Vagina (tissue), 2 donors: ENCODE results near the gene PRKCQ. TPM values are rescaled to one million over a fixed set of nuclear protein-coding genes. Genes with fewer than 3 reads are reported as not detected.
"Not testable (repeated sequence)": the region's sequence is repeated elsewhere in the genome, so short reads cannot be mapped to it uniquely, and the experiment has no call there.

Experiments
- DNase-seq, 2 donors: peaks; one replicate each; pipeline ENCODE4 v3.0.0-alpha.2; 2017; ENCODE audit errors: extremely low spot score in 2 of 2
- H3K27ac ChIP-seq: fragments of 200-600 bp; sonication (generic); one replicate; pipeline ENCODE4 v1.5.1; 2019
- H3K27me3 ChIP-seq: fragments of 200-600 bp; sonication (generic); one replicate; pipeline ENCODE4 v1.5.1; 2019
- H3K36me3 ChIP-seq, 2 donors: fragments of 200-600 bp; sonication (generic); one replicate each; pipeline ENCODE4 v1.5.1; 2017 to 2019
- H3K4me1 ChIP-seq: fragments of 200-600 bp; sonication (generic); one replicate; pipeline ENCODE4 v1.5.1; 2019
- H3K4me3 ChIP-seq, 2 donors: fragments of 200-600 bp; sonication (generic); 1 replicate in 1 of 2; 2 replicates in 1 of 2; pipeline ENCODE4 v1.5.1; 2016 to 2019
- H3K9me3 ChIP-seq: fragments of 200-600 bp; sonication (generic); one replicate; pipeline ENCODE4 v1.5.1; 2019
- POLR2A ChIP-seq, 2 donors: fragments of 450-650 bp; IDR thresholded peaks; one replicate each; pipeline ENCODE4 v1.6.1; 2017; ENCODE audit warnings: antibody characterized with exemption in 2 of 2, mild to moderate bottlenecking in 2 of 2, moderate library complexity in 2 of 2
- POLR2AphosphoS5 ChIP-seq, 2 donors: sonication (generic); formaldehyde crosslinking; IDR thresholded peaks; one replicate each; pipeline ENCODE4 v1.9.0; 2017; ENCODE audit warnings: antibody characterized with exemption in 2 of 2, mild to moderate bottlenecking in 2 of 2, low read depth in 1 of 2; ENCODE audit not compliant: insufficient read depth in 1 of 2
- intact Hi-C: fragments of 100-400 bp; cut with DNase I; formaldehyde crosslinking; loops from one replicate; pipeline ENCODE4 v1.15.1; 2023
- total RNA-seq: library from RNA; depleted of rRNA; stranded (reverse); fragments of >200 nt; gene quantifications from one replicate; pipeline ENCODE4 v1.2.3, GENCODE V29; 2016
- TF ChIP-seq, protein P1 (sequence below), 3 experiments: fragments of 450-650 bp in 2 of 3; fragments of 200-600 bp in 1 of 3; sonication (generic) in 1 of 3; IDR thresholded peaks; one replicate each; pipeline ENCODE4 v1.5.1; 2017 to 2019; ENCODE audit warnings: antibody characterized with exemption in 3 of 3, mild to moderate bottlenecking in 2 of 3, moderate library complexity in 2 of 3

The PRKCQ gene
- total RNA-seq, 1 donor from 2014 or later, result 3.7 TPM

DNA sequence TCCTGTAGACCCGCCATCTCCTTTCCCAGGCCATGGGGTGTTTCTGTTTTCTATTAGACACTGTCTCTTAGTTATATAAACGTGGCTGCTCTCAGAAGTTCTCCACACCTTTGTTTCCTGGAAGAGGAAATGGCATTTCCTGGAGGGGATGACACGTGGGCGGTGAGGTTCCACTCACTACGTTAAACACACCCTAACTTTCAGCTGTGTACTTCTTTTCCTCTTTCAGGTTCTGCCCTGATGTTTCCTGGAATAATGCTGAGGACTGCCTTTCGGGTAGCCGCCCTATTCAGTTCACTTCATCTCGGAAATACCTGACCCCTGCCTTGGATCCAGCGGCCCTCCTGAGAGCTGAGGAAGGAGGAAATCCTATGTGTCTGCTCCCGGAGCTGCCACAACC lies 3.4 kb upstream of the PRKCQ start:
- DNase-seq, result no peak
- no peaks in the 10 kb centered on the region for H3K36me3 ChIP-seq
- intact Hi-C loops, result no loop called here

DNA sequence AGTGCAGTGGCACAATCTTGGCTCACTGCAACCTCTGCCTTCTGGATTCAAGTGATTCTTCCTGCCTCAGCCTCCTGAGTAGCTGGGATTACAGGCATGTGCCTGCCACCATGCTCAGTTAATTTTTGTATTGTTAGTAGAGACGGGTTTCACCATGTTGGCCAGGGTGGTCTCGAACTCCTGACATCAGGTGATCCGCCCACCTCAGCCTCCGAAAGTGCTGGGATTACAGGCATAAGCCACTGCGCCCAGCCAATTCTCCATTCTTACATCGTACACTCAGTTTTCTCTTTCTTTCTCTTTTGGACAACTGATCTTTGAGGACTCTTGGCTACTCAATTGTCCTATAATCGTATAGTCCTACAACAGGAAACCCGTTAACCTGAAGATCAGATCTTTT lies 2.8 kb upstream of the PRKCQ start:
- H3K27ac ChIP-seq, H3K36me3 ChIP-seq, intact Hi-C loops, H3K4me3 ChIP-seq, H3K27me3 ChIP-seq, DNase-seq, H3K9me3 ChIP-seq, H3K4me1 ChIP-seq: not testable (repeated sequence)

More for the DNA sequence above, 3.4 kb upstream of the PRKCQ start:
- no peaks in the 10 kb centered on the region for H3K27me3 ChIP-seq
- TF ChIP-seq POLR2AphosphoS5 (IDR thresholded peaks at IDR 0.05; ENCODE audit: insufficient read depth in 1 of 2, low read depth in 1 of 2) (no peak), POLR2A (IDR thresholded peaks at IDR 0.05) (no peak)
- no peaks in the 10 kb centered on the region for H3K9me3 ChIP-seq
- no peak overlapping the region for H3K27ac ChIP-seq
- H3K4me1 ChIP-seq, result no peaks in the 10 kb centered on the region
- H3K4me3 ChIP-seq, result no peak overlapping the region

DNA sequence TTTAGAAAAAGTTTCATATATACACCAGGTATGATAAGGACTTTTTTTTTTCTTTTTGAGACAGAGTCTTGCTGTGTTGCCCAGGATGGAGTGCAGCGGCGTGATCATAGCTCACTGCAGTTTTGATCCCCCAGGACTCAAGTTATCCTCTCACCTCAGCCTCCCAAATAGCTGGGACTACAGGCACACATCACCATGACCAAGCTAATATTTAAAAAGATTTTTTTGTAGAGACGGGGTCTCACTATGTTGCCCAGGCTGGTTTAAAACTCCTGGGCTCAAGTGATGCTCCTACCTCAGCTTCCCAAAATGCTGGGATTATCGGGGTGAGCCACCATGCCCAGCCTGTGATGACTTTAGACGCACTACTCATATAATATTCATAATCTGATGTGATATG lies 2.2 kb upstream of the PRKCQ start:
- Histone ChIP-seq H3K9me3 (no peaks in the 10 kb centered on the region), H3K4me1 (no peaks in the 10 kb centered on the region), H3K27me3 (no peaks in the 10 kb centered on the region), H3K4me3 (no peak overlapping the region), H3K36me3 (no peaks in the 10 kb centered on the region), H3K27ac (no peak overlapping the region)
- DNase-seq, result no peak
- intact Hi-C loops, result no loop called here
- TF ChIP-seq, protein P1, sequence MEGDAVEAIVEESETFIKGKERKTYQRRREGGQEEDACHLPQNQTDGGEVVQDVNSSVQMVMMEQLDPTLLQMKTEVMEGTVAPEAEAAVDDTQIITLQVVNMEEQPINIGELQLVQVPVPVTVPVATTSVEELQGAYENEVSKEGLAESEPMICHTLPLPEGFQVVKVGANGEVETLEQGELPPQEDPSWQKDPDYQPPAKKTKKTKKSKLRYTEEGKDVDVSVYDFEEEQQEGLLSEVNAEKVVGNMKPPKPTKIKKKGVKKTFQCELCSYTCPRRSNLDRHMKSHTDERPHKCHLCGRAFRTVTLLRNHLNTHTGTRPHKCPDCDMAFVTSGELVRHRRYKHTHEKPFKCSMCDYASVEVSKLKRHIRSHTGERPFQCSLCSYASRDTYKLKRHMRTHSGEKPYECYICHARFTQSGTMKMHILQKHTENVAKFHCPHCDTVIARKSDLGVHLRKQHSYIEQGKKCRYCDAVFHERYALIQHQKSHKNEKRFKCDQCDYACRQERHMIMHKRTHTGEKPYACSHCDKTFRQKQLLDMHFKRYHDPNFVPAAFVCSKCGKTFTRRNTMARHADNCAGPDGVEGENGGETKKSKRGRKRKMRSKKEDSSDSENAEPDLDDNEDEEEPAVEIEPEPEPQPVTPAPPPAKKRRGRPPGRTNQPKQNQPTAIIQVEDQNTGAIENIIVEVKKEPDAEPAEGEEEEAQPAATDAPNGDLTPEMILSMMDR (IDR thresholded peaks at IDR 0.05), result no peak
- TF ChIP-seq POLR2AphosphoS5 (IDR thresholded peaks at IDR 0.05; ENCODE audit: insufficient read depth in 1 of 2, low read depth in 1 of 2) (no peak), POLR2A (IDR thresholded peaks at IDR 0.05) (no peak)

DNA sequence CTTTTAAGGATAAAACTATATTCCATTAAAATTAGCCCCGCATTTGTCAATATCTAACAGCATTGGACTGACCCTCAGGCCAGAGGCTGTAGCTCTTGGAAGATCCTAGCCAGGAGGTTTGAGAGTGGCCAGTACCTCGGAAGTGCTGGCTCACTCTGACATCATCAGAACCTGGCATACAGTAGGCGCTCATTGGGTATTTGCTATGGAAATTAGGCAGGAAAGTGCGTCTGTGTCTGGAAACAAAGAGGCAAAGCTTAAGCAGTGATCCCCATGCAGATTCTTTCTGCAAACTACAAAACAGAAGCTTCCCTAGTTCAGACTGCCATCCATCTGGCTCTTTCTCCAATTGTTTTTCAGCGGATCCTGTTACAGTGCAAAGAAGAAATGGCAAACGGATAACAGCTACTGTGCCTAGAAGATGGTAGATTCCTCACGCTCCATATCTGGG lies 1.7 kb upstream of the PRKCQ start:
- TF ChIP-seq POLR2AphosphoS5 (IDR thresholded peaks at IDR 0.05; ENCODE audit: insufficient read depth in 1 of 2, low read depth in 1 of 2) (no peak), POLR2A (IDR thresholded peaks at IDR 0.05) (no peak)
- TF ChIP-seq, protein P1 (IDR thresholded peaks at IDR 0.05), result no peak
- H3K4me3 ChIP-seq, result no peak overlapping the region
- no peaks in the 10 kb centered on the region for H3K36me3 ChIP-seq
- H3K27me3 ChIP-seq, result no peaks in the 10 kb centered on the region
- H3K4me1 ChIP-seq, result no peaks in the 10 kb centered on the region
- no peak for DNase-seq
- no peak overlapping the region for H3K27ac ChIP-seq
- intact Hi-C loops, result no loop called here
- H3K9me3 ChIP-seq, result no peaks in the 10 kb centered on the region

DNA sequence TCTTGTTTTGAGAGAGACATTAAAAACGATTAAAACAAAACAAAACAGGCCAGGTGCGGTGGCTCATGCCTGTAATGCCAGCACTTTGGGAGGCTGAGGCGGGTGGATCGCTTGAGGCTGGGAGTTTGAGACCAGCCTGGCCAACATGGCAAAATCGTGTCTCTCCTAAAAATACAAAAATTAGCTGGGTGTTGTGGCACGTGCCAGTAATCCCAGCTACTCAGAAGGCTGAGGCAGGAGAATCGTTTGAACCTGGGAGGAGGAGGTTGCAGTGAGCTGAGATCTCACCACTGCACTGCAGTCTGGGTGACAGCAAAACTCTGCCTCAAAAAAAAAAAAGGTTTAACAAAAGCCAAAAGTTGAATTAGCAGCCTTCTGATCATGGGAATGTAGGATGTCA lies 1.1 kb upstream of the PRKCQ start:
- intact Hi-C loops, H3K36me3 ChIP-seq, H3K9me3 ChIP-seq, H3K27me3 ChIP-seq, H3K27ac ChIP-seq, DNase-seq, H3K4me1 ChIP-seq: not testable (repeated sequence)
- H3K4me3 ChIP-seq, result peak overlapping the region in 1 of 2 donors; percentile 52

DNA sequence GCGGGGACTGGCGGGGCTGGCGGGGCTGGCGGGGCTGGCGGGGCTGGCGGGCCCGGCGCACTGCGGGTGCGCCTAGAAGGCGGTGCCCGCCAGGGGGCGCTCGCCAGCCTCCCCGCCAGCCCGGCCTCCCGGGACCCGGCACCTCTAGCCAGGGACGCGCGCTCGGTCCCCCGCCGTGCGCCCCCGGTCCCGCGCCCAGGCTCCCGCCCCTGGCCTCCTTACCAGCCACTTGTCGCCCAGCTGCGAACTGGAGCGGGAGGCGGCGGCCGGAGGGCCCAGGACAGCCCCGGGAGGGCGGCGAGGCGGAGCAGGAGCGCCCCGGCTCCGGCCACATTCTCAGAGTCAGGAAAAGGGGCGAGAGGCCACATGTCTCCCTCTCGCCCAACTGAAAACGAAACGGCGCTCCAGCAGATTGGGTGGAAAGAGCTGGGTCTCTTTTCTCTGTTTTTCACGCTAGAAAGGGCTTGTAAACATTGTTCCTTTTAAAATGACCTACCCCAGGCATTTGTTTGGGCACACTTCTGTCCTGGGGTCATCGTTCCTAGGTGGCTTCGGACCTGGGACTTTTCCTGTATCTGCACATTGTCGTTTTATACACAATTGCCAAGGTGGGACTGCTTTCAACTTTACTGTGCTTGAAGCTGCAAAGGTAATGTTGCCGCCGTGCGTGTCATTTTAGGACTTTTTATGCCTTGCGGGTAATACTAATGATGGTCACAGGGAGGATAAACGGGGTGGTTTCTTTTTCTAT lies 378 bp upstream of the PRKCQ start:
- intact Hi-C loops, result no loop called here
- Histone ChIP-seq H3K27me3 (no peaks in the 10 kb centered on the region), H3K4me3 (peak overlapping the region; percentile 52 to 86), H3K9me3 (no peaks in the 10 kb centered on the region), H3K27ac (no peak overlapping the region), H3K4me1 (no peaks in the 10 kb centered on the region), H3K36me3 (no peaks in the 10 kb centered on the region)
- no peak for DNase-seq
- TF ChIP-seq, protein P1 (IDR thresholded peaks at IDR 0.05), result peak; percentile 27 to 38 (median 35)
- no peak for TF ChIP-seq POLR2A (IDR thresholded peaks at IDR 0.05)
